Liver (tissue), 9 donors: ENCODE measurements around the gene FBXL4. TPM values are rescaled to one million over a fixed set of nuclear protein-coding genes. Genes with fewer than 3 reads are reported as not detected.

ENCODE experiments used
- DNase-seq: peaks from one replicate; pipeline ENCODE4 v3.0.0-alpha.2; 2017; ENCODE audit warnings: low spot score
- H3K27ac ChIP-seq, 2 donors: one replicate each; pipeline ENCODE4 v1.7.0; 2013; ENCODE audit warnings: inconsistent platforms in 2 of 2, low read length in 2 of 2, control low read depth in 1 of 2, low read depth in 1 of 2, mild to moderate bottlenecking in 1 of 2
- H3K27me3 ChIP-seq, 4 donors: one replicate each; pipeline versions ENCODE4 v1.6.1 to v1.7.0; 2013; ENCODE audit warnings: low read length in 3 of 4, inconsistent platforms in 1 of 4, mild to moderate bottlenecking in 1 of 4, moderate library complexity in 1 of 4; ENCODE audit not compliant: control insufficient read depth in 4 of 4, insufficient read depth in 4 of 4
- H3K36me3 ChIP-seq, 4 donors: one replicate each; pipeline versions ENCODE4 v1.6.1 to v1.7.0; 2013; ENCODE audit warnings: low read length in 3 of 4, mild to moderate bottlenecking in 3 of 4, low read depth in 1 of 4, moderate library complexity in 1 of 4; ENCODE audit not compliant: control insufficient read depth in 4 of 4, insufficient read depth in 3 of 4
- H3K4me1 ChIP-seq, 4 donors: one replicate each; pipeline versions ENCODE4 v1.6.1 to v1.7.0; 2013; ENCODE audit warnings: low read length in 3 of 4, mild to moderate bottlenecking in 3 of 4, moderate library complexity in 1 of 4; ENCODE audit not compliant: control insufficient read depth in 4 of 4, insufficient read depth in 4 of 4
- H3K4me3 ChIP-seq, 3 donors: one replicate each; pipeline versions ENCODE4 v1.6.1 to v1.7.0; 2013; ENCODE audit warnings: low read length in 3 of 3, control low read depth in 1 of 3, low read depth in 1 of 3, mild to moderate bottlenecking in 1 of 3
- H3K9ac ChIP-seq, 2 donors: one replicate each; pipeline ENCODE4 v1.7.0; 2013; ENCODE audit warnings: low read length in 2 of 2, mild to moderate bottlenecking in 2 of 2, moderate library complexity in 2 of 2, control low read depth in 1 of 2, low read depth in 1 of 2
- H3K9me3 ChIP-seq, 4 donors: one replicate each; pipeline versions ENCODE4 v1.6.1 to v1.7.0; 2013; ENCODE audit warnings: low read length in 3 of 4; ENCODE audit not compliant: control insufficient read depth in 4 of 4
- FOXA1 ChIP-seq: IDR thresholded peaks from 2 replicates; pipeline ENCODE4 v1.6.1; 2016; ENCODE audit warnings: antibody characterized with exemption
- FOXA2 ChIP-seq: IDR thresholded peaks from 2 replicates; pipeline ENCODE4 v1.6.1; 2016; ENCODE audit warnings: antibody characterized with exemption
- GABPA ChIP-seq, 2 donors: IDR thresholded peaks in 1 of 2; conservative IDR thresholded peaks in 1 of 2; 2 replicates each; pipeline ENCODE4 v1.6.1; 2016; ENCODE audit warnings: antibody characterized with exemption in 2 of 2, mild to moderate bottlenecking in 1 of 2, moderate library complexity in 1 of 2
- HNF4A ChIP-seq, 2 donors: conservative IDR thresholded peaks; 2 replicates each; pipeline ENCODE4 v1.6.1; 2016; ENCODE audit warnings: antibody characterized with exemption in 2 of 2, mild to moderate bottlenecking in 2 of 2
- HNF4G ChIP-seq: IDR thresholded peaks from 2 replicates; pipeline ENCODE4 v1.6.1; 2016; ENCODE audit warnings: antibody characterized with exemption
- JUND ChIP-seq, 2 donors: IDR thresholded peaks; 2 replicates each; pipeline ENCODE4 v1.6.1; 2016; ENCODE audit warnings: antibody characterized with exemption in 2 of 2
- RXRA ChIP-seq, 2 donors: IDR thresholded peaks; 2 replicates each; pipeline ENCODE4 v1.6.1; 2017 to 2018; ENCODE audit warnings: antibody characterized with exemption in 2 of 2, mild to moderate bottlenecking in 1 of 2
- TAF1 ChIP-seq: conservative IDR thresholded peaks from 2 replicates; pipeline ENCODE4 v1.6.1; 2016; ENCODE audit warnings: antibody characterized with exemption, mild to moderate bottlenecking
- YY1 ChIP-seq: IDR thresholded peaks from 2 replicates; pipeline ENCODE4 v1.6.1; 2016; ENCODE audit warnings: antibody characterized with exemption, mild to moderate bottlenecking
- WGBS: extraction: QIAGEN DNeasy Blood & Tissue Kit; methylation state at CpG from one replicate; pipeline ENCODE4 v1.1.7; 2013; 5-methylcytosine and 5-hydroxymethylcytosine counted together
- polyA plus RNA-seq, 2 donors: library from polyadenylated mRNA; stranded (reverse) in 1 of 2; unstranded in 1 of 2; fragments of 200-250 nt in 1 of 2; fragments of >200 nt in 1 of 2; fragmentation: Nextera tagmentation in 1 of 2; extraction: Ambion mirVana in 1 of 2; gene quantifications; one replicate each; pipeline versions ENCODE4 v1.2.1 to v1.2.3, GENCODE V29; 2013 to 2015
- total RNA-seq, 2 donors: library from RNA; depleted of rRNA; stranded (reverse); fragments of >200 nt; gene quantifications; one replicate each; pipeline ENCODE4 v1.2.3, GENCODE V29; 2014
- TF ChIP-seq, protein P1 (sequence below): IDR thresholded peaks from 2 replicates; pipeline ENCODE4 v1.6.1; 2016; ENCODE audit warnings: antibody characterized with exemption, mild to moderate bottlenecking
- TF ChIP-seq, protein P2 (sequence below): IDR thresholded peaks from 2 replicates; pipeline ENCODE4 v1.6.1; 2016; ENCODE audit warnings: antibody characterized with exemption
- TF ChIP-seq, protein P3 (sequence below): IDR thresholded peaks from 2 replicates; pipeline ENCODE4 v1.6.1; 2016; ENCODE audit warnings: antibody characterized with exemption
- TF ChIP-seq, protein P4 (sequence below): IDR thresholded peaks from 2 replicates; pipeline ENCODE4 v1.6.1; 2016; ENCODE audit warnings: antibody characterized with exemption
- donor health status: healthy.
- donor health status: healthy.
- donor health status: healthy.
- donor health status: healthy.
- donor health status: healthy.

FBXL4 gene
- total and polyA plus RNA-seq, 4 donors: 4.1 to 18.8 (median 14.0) TPM

DNA sequence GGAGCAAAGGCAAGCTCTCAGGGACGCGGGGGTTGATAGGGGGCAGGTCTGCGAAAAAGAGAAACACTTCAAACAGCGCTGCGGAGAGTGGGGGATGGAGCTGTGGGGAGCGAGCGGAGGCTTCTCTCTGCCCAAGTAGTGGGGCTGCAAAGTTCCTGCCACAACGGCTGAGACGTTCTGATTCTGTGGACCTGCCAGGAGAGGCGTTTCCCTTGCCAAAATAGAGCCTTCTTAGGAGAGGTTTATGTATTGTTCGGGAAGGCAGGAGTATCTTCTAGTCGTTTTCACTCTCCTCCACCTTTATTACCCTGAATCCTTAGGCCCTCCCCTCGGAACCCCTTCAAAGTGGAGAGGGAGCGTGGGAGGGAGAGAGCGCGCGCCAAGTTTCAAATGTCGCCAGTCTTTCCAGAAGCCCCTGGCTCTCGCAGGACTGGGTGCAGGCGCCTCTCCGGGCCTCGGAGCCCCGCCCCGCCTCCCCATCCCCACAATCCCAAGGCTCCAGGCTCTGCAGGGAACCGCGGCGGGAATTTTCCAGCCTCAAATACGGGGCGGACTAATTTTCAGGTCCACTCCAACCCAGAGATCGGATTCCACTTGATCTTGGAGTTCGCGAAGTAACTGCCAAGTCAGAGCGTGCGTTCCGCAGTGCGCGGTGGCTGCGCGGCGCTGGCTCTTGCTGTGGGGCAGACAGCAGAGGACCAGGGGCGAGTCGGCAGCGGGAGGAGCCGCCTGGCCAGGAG is 123.4 kb downstream of the FBXL4 start:
- Histone ChIP-seq H3K36me3 (no peaks in the 10 kb centered on the region), H3K27ac (no peak overlapping the region), H3K4me3 (no peak overlapping the region), H3K27me3 (peaks cover 0 to 49% (median 30%) of the 10 kb centered on the region in 4 donors), H3K9me3 (no peaks in the 10 kb centered on the region), H3K9ac (no peak overlapping the region), H3K4me1 (peaks cover 0 to 10% (median 4%) of the 10 kb centered on the region in 4 donors)
- TF ChIP-seq YY1 (no peak), TAF1 (no peak), JUND (IDR thresholded peaks at IDR 0.05) (no peak), HNF4G (no peak), RXRA (IDR thresholded peaks at IDR 0.05) (no peak)
- TF ChIP-seq, protein P1, sequence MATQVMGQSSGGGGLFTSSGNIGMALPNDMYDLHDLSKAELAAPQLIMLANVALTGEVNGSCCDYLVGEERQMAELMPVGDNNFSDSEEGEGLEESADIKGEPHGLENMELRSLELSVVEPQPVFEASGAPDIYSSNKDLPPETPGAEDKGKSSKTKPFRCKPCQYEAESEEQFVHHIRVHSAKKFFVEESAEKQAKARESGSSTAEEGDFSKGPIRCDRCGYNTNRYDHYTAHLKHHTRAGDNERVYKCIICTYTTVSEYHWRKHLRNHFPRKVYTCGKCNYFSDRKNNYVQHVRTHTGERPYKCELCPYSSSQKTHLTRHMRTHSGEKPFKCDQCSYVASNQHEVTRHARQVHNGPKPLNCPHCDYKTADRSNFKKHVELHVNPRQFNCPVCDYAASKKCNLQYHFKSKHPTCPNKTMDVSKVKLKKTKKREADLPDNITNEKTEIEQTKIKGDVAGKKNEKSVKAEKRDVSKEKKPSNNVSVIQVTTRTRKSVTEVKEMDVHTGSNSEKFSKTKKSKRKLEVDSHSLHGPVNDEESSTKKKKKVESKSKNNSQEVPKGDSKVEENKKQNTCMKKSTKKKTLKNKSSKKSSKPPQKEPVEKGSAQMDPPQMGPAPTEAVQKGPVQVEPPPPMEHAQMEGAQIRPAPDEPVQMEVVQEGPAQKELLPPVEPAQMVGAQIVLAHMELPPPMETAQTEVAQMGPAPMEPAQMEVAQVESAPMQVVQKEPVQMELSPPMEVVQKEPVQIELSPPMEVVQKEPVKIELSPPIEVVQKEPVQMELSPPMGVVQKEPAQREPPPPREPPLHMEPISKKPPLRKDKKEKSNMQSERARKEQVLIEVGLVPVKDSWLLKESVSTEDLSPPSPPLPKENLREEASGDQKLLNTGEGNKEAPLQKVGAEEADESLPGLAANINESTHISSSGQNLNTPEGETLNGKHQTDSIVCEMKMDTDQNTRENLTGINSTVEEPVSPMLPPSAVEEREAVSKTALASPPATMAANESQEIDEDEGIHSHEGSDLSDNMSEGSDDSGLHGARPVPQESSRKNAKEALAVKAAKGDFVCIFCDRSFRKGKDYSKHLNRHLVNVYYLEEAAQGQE: no peak
- TF ChIP-seq, protein P2, sequence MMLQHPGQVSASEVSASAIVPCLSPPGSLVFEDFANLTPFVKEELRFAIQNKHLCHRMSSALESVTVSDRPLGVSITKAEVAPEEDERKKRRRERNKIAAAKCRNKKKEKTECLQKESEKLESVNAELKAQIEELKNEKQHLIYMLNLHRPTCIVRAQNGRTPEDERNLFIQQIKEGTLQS: no peak
- 7% methylated on average over 44 of the region's 44 CpGs for WGBS
- no peak for DNase-seq

DNA sequence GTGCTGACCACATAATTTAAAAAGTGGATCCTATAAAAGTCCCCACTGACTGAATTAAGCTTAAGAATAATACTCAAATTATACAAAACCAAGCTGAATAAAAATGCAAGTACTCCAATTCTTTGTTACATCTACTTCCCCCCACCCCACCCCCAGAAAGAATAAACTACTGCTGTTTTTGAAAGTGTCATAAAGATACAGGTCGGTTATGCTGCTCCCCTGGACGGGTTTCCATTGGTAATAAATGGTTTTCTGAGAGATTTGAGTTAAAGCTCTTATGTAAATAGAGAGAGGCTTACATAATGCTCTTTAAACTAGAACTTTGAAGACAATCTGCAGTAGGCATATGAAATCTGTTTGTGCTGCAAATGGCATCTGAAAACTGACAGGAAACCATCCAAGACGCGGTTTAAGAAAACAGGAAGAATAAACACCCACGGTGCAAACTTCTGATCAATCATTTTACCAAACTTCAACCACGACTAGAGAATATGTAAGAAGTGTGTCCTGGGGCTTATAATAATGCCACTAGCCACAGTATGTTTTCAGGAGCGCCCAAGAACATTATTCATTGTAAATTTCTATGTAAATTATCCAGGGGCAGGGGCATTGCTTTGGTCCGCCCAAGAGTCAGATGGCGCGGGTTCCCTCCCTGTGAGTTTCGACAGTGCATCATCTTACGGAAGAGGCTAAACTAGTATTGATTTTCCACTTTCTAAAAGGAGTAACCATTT is 124.2 kb downstream of the FBXL4 start:
- no peak for DNase-seq
- TF ChIP-seq HNF4G (no peak), HNF4A (conservative IDR thresholded peaks at IDR 0.05) (no peak), YY1 (no peak), FOXA1 (no peak), TAF1 (no peak), GABPA (IDR thresholded peaks at IDR 0.05 in 1 of 2, conservative IDR thresholded peaks at IDR 0.05 in 1 of 2) (no peak)
- no peaks in the 10 kb centered on the region for H3K36me3 ChIP-seq
- H3K27me3 ChIP-seq: peaks cover 0 to 49% (median 29%) of the 10 kb centered on the region in 4 donors
- H3K4me3 ChIP-seq: no peak overlapping the region
- H3K27ac ChIP-seq: no peak overlapping the region
- WGBS: 7% methylated on average over 12 of the region's 12 CpGs
- H3K9ac ChIP-seq: no peak overlapping the region
- peaks cover 0 to 10% (median 4%) of the 10 kb centered on the region in 4 donors for H3K4me1 ChIP-seq
- H3K9me3 ChIP-seq: no peaks in the 10 kb centered on the region

DNA sequence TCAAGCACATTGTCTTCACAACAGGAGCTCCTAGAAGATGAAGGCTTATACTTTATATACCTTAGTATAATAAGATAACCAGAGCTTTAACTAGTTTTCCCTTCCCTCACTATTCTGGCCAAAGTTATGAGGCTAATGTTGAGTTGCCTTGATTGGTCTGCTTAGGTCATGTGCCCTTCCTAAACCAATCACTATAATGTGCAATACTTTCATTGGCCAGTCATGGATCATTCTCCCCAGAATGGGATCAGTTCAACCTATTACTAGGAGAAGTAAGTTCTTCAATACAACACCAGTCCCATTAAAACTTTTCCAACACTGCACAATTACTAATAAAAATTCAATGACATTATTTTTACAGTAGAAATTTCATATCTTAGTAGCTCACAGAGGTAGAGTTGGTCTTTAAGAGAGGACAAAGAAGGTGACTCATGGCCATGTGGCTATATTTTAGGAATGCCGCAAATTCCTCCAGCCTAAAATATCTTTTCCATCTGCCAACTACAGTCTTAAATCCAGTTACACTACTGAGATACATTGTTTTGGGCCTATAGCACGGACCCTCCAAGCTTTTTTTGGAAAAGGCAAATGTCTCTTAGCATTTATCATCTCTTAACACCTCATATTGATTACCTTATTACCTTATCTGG is 125.9 kb downstream of the FBXL4 start:
- peaks cover 0 to 44% (median 25%) of the 10 kb centered on the region in 4 donors for H3K27me3 ChIP-seq
- TF ChIP-seq, protein P3, sequence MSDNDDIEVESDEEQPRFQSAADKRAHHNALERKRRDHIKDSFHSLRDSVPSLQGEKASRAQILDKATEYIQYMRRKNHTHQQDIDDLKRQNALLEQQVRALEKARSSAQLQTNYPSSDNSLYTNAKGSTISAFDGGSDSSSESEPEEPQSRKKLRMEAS: no peak
- TF ChIP-seq, protein P2: no peak
- TF ChIP-seq, protein P4, sequence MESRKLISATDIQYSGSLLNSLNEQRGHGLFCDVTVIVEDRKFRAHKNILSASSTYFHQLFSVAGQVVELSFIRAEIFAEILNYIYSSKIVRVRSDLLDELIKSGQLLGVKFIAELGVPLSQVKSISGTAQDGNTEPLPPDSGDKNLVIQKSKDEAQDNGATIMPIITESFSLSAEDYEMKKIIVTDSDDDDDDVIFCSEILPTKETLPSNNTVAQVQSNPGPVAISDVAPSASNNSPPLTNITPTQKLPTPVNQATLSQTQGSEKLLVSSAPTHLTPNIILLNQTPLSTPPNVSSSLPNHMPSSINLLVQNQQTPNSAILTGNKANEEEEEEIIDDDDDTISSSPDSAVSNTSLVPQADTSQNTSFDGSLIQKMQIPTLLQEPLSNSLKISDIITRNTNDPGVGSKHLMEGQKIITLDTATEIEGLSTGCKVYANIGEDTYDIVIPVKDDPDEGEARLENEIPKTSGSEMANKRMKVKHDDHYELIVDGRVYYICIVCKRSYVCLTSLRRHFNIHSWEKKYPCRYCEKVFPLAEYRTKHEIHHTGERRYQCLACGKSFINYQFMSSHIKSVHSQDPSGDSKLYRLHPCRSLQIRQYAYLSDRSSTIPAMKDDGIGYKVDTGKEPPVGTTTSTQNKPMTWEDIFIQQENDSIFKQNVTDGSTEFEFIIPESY: no peak
- TF ChIP-seq TAF1 (no peak), HNF4A (conservative IDR thresholded peaks at IDR 0.05) (no peak), HNF4G (no peak), GABPA (IDR thresholded peaks at IDR 0.05 in 1 of 2, conservative IDR thresholded peaks at IDR 0.05 in 1 of 2) (no peak), FOXA2 (no peak)
- TF ChIP-seq, protein P1: no peak
- no peaks in the 10 kb centered on the region for H3K9me3 ChIP-seq
- WGBS: 90% methylated on average over 2 of the region's 2 CpGs
- no peak overlapping the region for H3K9ac ChIP-seq
- no peak for DNase-seq
- H3K4me1 ChIP-seq: peaks cover 0 to 10% (median 4%) of the 10 kb centered on the region in 4 donors
- H3K27ac ChIP-seq: no peak overlapping the region
- no peaks in the 10 kb centered on the region for H3K36me3 ChIP-seq
- H3K4me3 ChIP-seq: no peak overlapping the region
